Stomach (tissue), 4 donors: ENCODE data around the gene L3MBTL4.

Source experiments
- CTCF ChIP-seq, 7 experiments: fragments of 450-650 bp in 4 of 7; fragments of 200-600 bp in 3 of 7; sonication (generic) in 3 of 7; IDR thresholded peaks; one replicate each; pipeline ENCODE4 v1.5.1; 2016 to 2019; ENCODE audit warnings: antibody characterized with exemption in 7 of 7, control low read depth in 2 of 7, mild to moderate bottlenecking in 1 of 7
- EP300 ChIP-seq: sonication (generic); formaldehyde crosslinking; IDR thresholded peaks from one replicate; pipeline ENCODE4 v1.6.1; 2017; ENCODE audit warnings: antibody characterized with exemption
- POLR2A ChIP-seq, 4 donors: fragments of 450-650 bp; IDR thresholded peaks; one replicate each; pipeline ENCODE4 v1.6.1; 2016; ENCODE audit warnings: antibody characterized with exemption in 4 of 4, control low read depth in 2 of 4, mild to moderate bottlenecking in 1 of 4, moderate library complexity in 1 of 4

GRCh38 chr18:5914951-5915350 lies 499.8 kb downstream of the L3MBTL4 start:
- TF ChIP-seq POLR2A (IDR thresholded peaks at IDR 0.05): no peak
- no peak for TF ChIP-seq EP300
- TF ChIP-seq CTCF (IDR thresholded peaks at IDR 0.05): no peak
